Stimulated activated CD4-positive, alpha-beta T cell treated with anti-CD3 and anti-CD28 coated beads, Interleukin-1b, Interleukin-23, amount 100 ng/mL, for 4 hours (primary cell): ENCODE results near the gene MYOM3.

Source experiments
- DNase-seq, 2 donors: peaks; one replicate each; pipeline ENCODE4 v3.0.0-alpha.2; 2020; ENCODE audit warnings: low read depth in 2 of 2

The MYOM3 gene

DNA sequence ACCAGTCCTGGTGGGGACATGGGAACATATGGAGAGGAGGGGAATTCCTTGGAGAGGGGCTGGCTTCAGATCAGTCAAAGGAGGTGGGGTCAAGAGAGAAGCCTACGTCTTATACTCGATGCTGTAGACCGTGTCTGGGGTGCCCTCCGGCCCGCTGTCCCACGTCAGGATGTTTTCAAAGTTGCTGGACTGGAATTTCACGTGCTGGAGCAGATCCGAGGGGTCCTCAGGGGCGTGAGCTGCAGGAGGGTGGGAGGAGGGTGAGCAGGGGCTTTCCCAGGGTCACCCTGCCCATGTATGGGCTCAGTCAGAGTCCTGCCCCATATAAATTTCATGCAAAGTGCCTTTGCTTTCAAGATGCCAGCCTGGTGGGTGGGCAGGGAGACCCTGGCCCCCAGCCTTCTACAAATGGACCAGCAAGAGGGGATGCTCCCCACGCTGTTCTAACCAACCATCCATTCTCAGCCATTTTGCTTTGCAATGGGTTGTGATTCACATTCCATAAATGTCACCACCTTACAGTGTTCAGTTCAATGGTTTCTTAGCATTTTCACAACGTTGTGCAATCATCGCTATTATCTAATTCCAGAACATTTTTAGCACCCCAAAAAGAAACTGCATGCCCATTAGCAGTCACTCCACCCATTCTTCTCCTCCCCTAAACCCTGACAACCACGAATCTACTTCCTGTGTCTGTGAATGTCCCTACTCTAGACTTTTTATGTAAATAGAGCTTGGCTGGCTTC, 26.7 kb upstream of the MYOM3 start:
- no peak for DNase-seq

- DNase-seq: no peak
These were observed 25.1 kb upstream of the MYOM3 start for GRCh38 chr1:24136956-24137539.

DNA sequence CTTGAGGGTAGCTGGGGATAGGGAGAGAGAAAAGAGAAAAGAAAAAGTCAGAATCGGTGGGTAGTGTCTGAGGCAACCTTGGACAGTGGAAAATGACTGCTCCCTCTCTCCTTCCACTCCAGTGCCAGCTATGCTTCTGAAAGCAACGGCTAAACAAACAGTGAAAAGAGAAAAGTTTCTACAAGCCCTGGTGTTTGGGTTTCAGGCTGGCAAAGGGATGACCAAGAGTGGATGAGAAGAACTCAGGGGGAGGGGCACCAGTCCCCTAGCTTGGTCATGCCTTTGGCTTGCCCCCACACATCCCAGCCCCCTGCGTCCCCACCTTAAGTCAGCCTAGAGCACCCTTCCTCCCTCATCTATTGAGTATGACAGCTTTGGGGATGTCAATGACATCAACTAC, 22.4 kb upstream of the MYOM3 start:
- DNase-seq: no peak

- no peak for DNase-seq
These were observed 21.9 kb upstream of the MYOM3 start for GRCh38 chr1:24133819-24134218.

DNA sequence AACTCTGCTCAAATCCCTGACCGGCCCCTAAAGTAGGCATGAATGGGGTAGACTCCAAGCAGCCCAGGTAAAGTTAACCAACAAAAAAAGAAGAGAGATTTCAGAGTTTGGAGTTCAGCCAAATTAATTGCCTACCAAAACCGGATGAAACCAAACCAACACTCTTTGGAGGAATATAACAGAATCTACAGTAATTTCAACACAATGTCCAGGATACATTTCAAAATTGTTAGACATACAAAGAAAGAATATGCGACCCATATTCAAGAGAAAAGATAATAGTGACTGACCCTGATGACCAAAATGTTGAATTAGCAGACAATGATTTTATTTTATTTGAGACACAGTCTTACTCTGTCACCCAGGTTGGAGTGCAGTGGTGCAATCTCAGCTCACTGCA, 18.4 kb upstream of the MYOM3 start:
- DNase-seq: no peak

DNA sequence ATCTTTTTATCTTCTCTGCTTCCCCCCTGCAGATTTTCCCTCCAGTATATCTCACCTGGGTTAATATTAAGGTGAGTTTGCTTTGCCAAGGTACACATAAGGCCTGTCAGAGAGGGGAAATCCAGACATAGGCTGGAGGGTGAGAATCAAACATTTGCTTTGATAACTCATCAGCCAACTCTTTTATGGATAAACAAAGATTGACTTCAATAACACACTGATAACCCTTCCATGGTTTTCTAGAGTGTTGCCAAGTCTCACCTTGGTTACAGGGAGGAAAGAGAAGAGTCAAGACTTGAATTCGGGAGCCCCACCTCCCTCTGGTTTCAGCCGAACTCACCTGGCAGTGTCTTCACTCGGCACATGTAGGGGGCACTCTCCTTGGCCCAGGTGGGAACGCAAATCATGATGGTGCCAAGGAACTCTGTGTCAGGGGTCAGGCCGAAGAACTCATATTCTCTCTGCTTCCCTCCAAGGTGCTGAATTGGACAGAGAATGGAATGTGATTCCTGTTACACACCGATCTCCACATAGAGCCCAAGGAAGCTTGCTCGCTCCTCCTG, 15.9 kb upstream of the MYOM3 start:
- DNase-seq: no peak

- no peak for DNase-seq
These were observed 15.3 kb upstream of the MYOM3 start for GRCh38 chr1:24127134-24127800.

DNA sequence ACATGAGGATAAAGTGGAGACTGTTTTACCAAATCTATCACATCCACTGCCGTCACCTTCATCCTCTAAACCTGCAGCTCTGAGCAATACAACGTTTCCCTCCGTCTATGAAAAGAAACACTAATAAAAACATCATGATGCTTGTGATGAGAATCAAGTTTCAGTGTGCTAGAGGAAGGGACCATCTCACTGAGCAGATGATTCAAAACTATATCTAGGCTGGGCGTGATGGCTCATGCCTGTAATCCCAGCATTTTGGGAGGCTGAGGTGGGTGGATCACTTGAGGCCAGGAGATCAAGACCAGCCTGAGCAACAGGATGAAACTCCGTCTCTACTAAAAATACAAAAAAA, 14.7 kb upstream of the MYOM3 start:
- no peak for DNase-seq

GRCh38 chr1:24126018-24126671, 14.2 kb upstream of the MYOM3 start:
- no peak for DNase-seq

DNA sequence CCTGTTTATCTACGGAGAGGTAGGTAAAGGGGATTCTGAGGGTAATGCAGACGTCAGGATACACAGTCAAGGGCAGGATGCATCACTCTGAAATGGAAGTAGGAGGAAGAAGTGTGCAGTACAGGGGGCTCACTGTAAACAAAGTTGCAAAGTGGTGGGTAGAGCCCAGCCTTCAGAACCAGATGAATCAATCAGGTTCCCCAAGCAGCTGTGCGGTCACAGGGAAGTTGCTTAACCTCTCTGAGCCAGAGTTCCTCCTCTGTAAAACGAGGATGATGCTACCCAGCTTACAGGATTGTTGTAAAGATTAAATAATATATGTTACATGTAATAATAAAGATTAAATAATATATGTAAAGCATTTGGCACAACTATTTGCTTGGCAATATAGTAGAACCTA, 13.5 kb upstream of the MYOM3 start:
- no peak for DNase-seq

DNA sequence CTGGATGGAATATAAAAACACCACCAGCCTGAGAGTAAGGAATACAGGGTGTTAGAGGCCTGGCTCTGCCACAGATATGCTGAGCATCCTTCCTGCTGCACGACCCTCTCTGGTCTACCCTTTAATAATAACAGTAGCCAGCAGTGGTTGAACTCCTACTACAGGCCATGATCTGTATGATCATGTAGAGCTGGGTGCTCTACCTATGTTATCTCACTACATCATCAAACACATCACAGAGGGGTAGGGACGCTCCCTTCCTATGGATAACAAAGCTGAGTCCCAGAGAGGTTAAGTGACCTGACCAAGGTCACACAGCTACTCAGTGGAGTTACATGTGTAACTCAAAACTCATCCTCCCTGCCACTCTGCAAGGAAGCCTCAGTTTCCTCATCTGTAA, 13.0 kb upstream of the MYOM3 start:
- no peak for DNase-seq

GRCh38 chr1:24123611-24124010, 11.7 kb upstream of the MYOM3 start:
- no peak for DNase-seq

- DNase-seq: no peak
These were observed 10.8 kb upstream of the MYOM3 start for GRCh38 chr1:24122776-24123175.

GRCh38 chr1:24121406-24121805, 9.5 kb upstream of the MYOM3 start:
- no peak for DNase-seq

DNA sequence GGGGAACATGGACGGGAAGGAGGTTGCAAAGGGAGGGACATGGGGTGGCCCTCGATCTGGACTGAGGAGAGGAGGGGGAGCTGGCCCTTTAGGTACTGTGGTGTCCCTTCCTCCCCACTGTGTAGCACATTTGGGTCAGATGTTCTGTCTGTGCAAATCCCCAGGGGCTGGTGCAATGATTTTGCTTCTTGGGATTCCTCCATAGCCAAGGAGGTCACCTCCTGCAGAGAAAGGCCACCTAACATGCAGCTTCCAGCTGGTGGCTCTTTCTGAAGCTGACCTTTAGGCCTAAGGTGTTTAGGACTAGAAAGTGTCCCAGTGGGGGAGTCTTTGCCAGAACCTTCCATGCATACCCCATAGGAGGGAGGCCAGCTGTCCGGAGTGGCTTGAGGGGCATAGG, 9.0 kb upstream of the MYOM3 start:
- no peak for DNase-seq

GRCh38 chr1:24119859-24120756, 8.2 kb upstream of the MYOM3 start:
- DNase-seq: no peak

GRCh38 chr1:24119489-24119858, 7.5 kb upstream of the MYOM3 start:
- no peak for DNase-seq

DNA sequence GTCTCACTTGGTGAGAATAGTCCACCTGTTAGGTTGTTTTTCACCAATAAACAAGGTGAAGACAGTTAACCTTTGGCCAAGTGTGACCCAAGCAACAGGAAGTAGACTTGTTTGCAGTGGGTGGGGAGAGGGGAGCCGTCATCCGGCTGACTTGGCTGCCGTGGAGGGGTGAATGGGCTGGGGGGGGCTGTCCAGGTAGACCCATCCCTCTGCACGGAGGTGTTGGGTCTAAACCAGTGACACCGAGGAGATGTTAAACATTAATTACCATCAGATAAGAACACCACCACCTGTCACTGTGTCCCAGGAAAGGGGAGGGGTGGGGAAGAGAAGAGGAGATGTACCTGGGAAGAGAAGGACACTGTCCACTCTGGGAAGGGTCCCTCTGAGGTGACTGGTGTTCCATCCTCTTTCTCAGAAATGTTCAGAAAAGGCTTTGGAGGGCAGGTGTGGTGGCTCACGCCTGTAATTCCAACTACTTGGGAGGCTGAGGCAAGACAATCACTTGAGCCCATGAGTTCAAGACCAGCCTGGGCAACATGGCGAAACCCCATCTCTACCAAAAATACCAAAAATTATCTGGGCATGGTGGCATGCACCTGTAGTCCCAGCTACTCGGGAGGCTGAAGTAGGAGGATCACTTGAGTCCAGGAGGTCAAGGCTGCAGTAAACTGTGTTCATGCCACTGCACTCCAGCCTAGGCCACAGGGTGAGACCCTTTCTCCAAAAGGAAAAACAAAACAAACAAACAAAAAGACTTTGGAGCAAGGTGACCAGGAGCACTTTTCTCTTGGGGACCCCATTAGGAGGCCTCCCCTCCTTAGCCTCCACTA, 6.7 kb upstream of the MYOM3 start:
- DNase-seq: no peak

DNA sequence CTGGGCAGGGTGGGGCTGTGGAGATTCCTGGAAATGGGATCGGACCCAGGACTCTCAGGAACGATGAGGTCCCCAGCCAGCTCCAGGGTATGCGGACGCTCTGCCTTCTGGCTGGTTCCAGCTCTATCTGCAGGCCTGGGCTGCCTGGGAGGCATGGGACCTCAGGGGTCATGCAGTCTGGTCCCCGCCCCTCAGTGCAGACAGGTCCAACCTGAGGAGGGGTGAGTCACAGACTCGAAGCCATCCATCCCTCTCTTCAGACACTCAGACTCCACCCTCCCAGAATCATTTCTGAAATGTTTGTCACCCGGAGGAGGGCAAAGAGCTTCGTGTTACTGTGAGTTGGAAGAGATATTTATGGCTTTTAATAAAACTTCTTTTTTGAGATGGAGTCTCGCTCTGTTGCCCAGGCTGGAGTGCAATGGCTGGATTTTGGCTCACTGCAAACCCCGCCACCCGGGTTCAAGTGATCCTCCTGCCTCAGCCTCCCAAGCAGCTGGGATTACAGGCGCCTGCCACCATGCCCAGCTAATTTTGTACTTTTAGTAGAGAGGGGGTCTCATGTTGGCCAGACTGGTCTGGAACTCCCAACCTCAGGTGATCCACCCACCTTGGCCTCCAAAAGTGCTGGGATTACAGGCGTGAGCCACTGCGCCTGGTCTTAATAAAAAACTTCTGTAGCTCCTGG, 5.9 kb upstream of the MYOM3 start:
- DNase-seq: no peak

DNA sequence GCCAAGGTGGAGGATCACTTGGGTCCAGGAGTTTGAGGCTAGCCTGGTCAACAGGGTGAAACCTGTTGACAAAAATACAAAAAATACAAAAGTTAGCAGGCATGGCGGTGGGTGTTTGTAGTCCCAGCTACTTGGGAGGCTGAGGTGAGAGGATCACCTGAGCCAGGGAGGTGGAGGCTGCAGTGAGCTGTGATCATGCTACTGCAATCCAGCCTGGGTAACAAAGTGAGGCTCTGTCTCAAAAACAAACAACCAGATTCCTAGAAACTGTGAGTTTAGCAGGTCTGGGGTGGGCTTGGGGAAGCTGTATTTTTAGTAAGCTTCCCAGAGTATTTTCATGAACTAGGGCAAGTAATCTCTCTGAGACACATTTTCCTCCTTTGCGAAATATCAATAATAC, 5.2 kb upstream of the MYOM3 start:
- no peak for DNase-seq
